SK-N-SH (cell line): ENCODE data around the gene PARD3B.

ENCODE experiments used
- GABPA ChIP-seq: IDR thresholded peaks from 2 replicates; pipeline ENCODE4 v1.4.0; 2012; ENCODE audit warnings: low read depth, mild to moderate bottlenecking
- JUND ChIP-seq: IDR thresholded peaks from 2 replicates; pipeline ENCODE4 v1.4.0; 2012
- MXI1 ChIP-seq: IDR thresholded peaks from 2 replicates; pipeline ENCODE4 v1.6.1; 2012; ENCODE audit warnings: mild to moderate bottlenecking, low read depth, low read length, improper control_type of control experiment
- TF ChIP-seq, protein P1 (sequence below): fragments of 200-600 bp; sonication (generic); IDR thresholded peaks from 2 replicates; pipeline ENCODE4 v1.6.1; 2017; ENCODE audit warnings: antibody characterized with exemption, mild to moderate bottlenecking, moderate library complexity

DNA sequence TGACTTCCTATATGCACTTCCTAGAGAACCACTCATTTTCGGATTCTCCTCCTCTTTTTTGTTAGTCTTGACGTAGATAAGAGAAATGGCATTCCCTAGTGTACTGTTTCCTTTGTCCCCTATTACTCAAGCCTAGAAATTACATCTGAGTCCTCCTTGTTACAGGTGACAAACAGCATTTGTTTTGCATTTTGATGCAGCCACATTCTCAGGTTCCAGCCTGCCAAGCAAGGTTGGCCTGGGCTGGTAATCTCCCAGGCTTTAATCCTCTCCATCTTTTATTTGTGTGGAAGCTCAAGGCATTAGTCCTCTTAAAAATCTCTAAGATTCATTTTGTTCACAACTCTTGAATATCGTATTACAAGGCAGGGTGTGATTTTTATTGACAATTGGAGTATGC, 819.0 kb downstream of the PARD3B start:
- TF ChIP-seq JUND (no peak), GABPA (no peak), MXI1 (no peak)
- TF ChIP-seq, protein P1, sequence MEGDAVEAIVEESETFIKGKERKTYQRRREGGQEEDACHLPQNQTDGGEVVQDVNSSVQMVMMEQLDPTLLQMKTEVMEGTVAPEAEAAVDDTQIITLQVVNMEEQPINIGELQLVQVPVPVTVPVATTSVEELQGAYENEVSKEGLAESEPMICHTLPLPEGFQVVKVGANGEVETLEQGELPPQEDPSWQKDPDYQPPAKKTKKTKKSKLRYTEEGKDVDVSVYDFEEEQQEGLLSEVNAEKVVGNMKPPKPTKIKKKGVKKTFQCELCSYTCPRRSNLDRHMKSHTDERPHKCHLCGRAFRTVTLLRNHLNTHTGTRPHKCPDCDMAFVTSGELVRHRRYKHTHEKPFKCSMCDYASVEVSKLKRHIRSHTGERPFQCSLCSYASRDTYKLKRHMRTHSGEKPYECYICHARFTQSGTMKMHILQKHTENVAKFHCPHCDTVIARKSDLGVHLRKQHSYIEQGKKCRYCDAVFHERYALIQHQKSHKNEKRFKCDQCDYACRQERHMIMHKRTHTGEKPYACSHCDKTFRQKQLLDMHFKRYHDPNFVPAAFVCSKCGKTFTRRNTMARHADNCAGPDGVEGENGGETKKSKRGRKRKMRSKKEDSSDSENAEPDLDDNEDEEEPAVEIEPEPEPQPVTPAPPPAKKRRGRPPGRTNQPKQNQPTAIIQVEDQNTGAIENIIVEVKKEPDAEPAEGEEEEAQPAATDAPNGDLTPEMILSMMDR, result no peak
